HG03457 (cell line): ENCODE data around the gene SLC14A1.

ENCODE experiments used
- ATAC-seq: cut with Tn5 transposase; IDR thresholded peaks from one replicate; pipeline ENCODE4 v1.9.1; 2021; ENCODE audit warnings: moderate number of reproducible peaks; ENCODE audit not compliant: unreplicated experiment

The SLC14A1 gene

DNA sequence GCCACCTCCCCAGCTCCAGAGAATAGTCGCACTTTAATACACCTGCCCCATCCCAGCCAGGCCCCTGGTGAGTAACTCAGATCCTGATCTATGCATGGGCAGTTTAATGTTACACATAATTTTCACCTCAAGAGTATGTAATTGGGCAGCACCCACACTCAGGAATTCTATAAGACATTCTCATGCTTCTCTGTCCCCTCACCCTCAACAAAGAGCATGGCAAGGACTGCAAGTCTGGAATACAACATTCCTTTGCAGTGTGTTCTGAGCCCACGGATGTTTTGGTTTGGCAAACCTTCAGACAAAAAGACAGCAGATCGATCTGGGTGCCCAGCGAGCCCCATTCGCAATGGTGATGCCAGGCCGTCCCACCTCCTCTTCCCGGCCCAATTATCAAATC, 4.9 kb upstream of the SLC14A1 start:
- no peak for ATAC-seq

DNA sequence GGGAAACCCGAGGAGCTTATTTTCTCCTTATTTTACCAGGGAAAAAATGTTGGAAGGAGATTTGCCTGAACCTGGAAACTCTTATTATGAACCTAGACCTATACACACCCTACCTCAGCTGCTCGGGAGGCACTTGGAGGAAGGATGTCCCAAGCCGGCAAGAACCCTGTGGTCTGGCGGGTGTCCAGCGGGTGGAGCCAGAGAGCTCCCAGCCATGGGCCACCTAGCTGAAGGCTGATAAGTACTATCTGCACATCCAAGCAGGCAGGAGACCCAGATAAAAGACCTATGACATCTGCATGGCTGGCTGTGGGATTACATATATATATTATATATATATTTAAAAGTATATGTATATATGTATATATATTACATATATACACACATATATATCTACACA, 1.1 kb upstream of the SLC14A1 start:
- peak; percentile 67 for ATAC-seq

DNA sequence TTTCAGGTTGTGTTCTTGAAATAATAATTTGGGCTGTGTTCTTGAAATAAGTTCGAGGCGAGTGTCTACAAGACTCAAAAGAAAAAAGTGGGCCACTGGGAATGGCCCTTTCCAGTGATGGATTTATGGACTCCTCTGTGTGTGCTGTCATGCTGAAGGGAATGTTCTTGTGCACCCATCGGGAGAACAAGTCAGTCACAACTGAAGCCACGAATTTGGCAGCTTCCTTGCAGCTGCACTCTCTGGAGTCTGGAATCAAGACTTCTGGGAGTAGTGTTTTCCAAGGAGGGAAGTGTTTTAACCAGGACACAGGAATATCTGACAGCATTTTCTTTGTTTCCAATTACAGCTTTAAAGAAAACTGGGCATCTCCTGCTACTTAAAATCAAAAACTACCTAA, 620 bp downstream of the SLC14A1 start:
- no peak for ATAC-seq

DNA sequence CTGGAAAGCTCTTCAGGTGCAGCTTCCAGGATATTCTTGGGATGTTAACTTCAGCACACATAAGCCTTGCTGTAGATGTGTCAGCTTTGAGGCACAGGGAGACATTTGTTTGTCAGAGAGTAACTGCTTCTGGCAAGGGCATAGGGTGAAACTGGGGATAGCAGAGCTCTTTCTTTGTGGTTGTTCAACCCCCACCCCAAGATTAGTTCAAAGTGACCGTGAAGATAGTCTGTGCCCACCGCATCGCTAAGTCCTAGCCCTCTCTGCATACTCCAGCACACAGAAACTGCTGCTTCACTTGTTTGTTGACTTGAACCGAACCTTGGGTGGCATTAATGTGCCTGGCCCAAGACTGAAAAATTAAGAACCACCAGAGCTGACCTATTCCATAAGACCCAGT, 1.4 kb downstream of the SLC14A1 start:
- no peak for ATAC-seq

DNA sequence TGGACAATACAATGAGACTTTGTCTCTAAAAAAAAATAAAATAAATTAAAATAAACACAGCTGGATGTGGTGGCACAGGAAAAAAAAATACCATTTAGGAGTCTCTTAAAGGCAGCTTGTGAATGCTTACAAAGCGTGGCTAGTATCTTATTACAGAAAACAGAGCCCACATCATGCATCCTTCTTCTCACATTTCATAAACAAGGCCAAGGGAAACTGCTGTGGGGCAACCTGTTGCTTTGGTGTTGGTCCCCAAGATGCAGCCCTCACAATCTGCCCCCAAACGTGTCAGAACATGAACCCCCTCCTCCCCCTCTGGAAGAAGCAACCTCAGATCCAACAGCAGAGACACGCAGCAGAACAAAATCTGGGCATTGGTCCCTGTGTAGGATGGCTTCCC, 2.6 kb downstream of the SLC14A1 start:
- ATAC-seq: no peak

- ATAC-seq: no peak
Measured at GRCh38 chr18:45727068-45727467, 3.1 kb downstream of the SLC14A1 start.

DNA sequence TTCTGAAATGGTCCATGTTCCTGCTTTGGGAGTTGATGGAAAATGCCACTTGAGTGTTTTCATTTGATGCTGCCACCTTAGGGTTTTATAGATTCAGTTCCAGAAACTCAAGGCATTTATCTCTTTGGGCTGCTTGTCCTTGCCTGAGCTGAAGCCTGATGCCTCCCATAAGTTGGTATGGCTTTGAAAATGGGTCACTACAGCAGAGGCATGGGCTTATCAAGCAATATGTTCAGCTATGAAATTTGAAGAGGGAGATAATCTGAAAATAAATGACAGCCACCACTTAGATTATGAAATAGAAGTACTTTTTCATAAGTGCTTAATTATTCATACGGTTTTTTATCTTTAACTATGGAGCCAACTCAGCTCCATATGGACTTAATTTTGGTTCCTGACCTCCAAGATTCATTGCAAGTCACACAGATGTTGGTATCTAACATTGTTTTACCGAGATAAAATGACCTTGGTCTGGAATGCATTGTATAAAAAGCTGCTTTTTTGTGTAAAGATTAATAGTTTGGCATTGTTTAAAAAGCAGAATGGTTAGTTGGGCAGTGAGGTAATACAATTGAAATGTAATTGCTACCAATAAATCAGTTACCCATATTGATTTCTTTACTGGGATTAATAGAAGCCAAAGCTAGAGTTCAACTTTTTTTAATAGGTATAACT, 4.5 kb downstream of the SLC14A1 start:
- ATAC-seq: no peak

GRCh38 chr18:45730832-45731575, 7.0 kb downstream of the SLC14A1 start:
- ATAC-seq: no peak

- no peak for ATAC-seq
Measured at GRCh38 chr18:45731716-45732115, 7.7 kb downstream of the SLC14A1 start.

DNA sequence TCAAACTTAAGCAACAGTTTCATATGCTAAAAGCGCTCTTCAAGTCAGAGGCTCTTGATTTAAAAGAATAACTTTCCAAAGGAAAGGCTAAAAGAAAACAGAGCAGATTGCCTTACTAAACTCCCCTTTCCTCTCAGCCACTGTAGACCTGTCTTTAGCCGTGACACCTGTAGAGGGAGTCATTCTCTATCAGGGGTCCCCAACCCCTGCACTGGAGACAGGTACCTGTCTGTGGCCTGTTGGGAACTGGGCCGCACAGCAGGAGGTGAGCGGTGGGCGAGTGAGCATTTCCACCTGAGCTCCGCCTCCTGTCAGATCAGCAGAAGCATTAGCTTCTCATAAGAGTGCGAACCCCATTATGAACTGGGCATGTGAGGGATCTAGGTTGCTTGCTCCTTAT, 9.6 kb downstream of the SLC14A1 start:
- no peak for ATAC-seq

- no peak for ATAC-seq
Measured at GRCh38 chr18:45734505-45734904, 10.5 kb downstream of the SLC14A1 start.

- no peak for ATAC-seq
Measured at GRCh38 chr18:45734944-45735343, 11.0 kb downstream of the SLC14A1 start.

DNA sequence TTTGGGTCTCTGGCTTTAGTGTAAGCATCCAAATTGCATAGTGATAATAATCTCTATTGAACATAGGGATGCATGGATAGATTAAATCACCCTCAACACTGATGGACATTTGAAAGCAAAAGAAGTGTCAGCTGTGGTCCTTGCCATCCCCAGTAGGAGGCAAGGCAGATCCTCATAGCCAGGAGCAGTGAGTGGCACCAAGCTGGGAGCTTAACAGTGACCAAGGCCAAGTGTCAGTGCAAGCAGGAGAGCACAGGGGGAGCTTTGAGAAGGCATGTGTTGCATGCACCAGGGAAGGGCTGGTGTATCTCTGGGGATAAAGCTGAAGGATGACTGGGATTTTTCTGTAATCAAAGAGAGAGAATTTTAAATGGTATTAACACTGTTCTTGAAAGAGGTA, 14.7 kb downstream of the SLC14A1 start:
- ATAC-seq: no peak

DNA sequence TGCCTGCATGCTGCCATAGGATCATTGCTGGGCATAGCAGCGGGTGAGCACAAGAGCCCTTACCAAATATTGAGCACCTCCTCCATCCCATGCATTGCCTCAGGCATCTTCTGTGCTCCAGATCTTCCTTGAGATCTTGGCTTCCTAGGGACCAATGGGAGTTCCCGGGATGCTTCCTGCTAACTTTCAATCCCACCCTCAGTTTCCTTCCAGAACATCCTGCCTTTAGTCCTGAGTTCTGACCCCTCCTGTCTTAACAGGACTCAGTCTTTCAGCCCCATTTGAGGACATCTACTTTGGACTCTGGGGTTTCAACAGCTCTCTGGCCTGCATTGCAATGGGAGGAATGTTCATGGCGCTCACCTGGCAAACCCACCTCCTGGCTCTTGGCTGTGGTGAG, 15.3 kb downstream of the SLC14A1 start:
- no peak for ATAC-seq

- no peak for ATAC-seq
Measured at GRCh38 chr18:45739848-45740247, 15.9 kb downstream of the SLC14A1 start.

- no peak for ATAC-seq
Measured at GRCh38 chr18:45741056-45741455, 17.1 kb downstream of the SLC14A1 start.

DNA sequence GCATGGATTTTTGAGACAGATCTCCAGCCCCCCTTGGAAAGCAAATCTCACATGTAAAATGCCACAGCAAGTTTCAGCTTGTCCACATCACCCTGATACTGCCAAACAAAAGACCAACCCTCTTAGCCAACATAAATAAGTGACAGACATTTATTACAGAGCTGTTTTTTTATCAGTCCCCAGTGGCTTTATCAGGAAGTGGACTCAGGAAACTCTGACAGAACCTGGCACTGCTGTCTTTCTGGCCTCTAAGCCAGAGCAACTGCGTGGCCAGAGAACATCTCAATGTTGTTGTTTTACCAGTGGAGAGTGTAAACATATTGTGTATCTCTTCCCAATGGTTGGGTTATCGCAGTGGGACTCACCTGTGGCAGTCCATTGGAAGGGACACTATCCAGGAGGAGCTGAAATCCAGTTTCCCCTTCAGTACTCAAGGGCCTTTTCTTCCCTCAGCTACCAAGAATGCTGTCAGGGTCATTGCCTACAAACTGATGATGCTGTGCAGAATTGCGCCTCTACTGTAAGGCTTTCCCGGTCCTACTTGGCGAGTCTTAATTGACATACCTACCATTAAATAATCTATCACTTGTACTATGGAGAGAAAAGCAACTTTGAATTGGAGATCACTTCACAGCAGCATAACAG, 22.0 kb downstream of the SLC14A1 start:
- no peak for ATAC-seq

DNA sequence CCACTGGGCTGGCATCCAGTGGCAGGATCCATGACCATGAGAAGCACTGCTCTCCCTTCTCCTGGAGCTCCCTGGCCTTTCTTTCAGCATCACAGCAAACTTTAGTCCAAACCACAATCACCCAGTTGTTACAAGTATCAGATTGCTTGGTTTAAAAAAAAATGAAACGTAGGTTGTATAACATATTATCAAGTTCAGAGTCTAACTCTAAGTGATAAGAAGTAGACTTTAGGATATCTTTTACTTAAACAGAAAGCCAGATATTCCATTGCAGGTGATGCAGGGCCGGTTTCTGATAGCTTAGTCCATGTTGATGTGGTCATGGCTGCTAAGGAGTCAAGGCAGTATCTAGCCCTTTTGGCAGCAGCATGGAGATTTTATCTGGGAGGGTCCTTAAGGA, 24.5 kb downstream of the SLC14A1 start:
- ATAC-seq: no peak

GRCh38 chr18:45749918-45750689, 26.1 kb downstream of the SLC14A1 start:
- ATAC-seq: no peak

- ATAC-seq: no peak
Measured at GRCh38 chr18:45751766-45752165, 27.8 kb downstream of the SLC14A1 start.

GRCh38 chr18:45752681-45753080, 28.7 kb downstream of the SLC14A1 start:
- ATAC-seq: no peak
